ENCODE results near the gene MBTPS1.
A peak's percentile ranks its signal among the peaks of the same experiment; 100 is the strongest.
"Not testable (repeated sequence)": the region's sequence is repeated elsewhere in the genome, so short reads cannot be mapped to it uniquely, and the experiment has no call there.

MBTPS1 gene

GRCh38 chr16:84137287-84137686 lies 20.5 kb upstream of the MBTPS1 start:
- no peak for DNase-seq (ENCODE audit: low read depth)

GRCh38 chr16:84136331-84137125 lies 19.8 kb upstream of the MBTPS1 start:
- DNase-seq (ENCODE audit: low read depth): no peak

GRCh38 chr16:84132527-84133285 lies 16.0 kb upstream of the MBTPS1 start:
- DNase-seq (ENCODE audit: low read depth): no peak

DNA sequence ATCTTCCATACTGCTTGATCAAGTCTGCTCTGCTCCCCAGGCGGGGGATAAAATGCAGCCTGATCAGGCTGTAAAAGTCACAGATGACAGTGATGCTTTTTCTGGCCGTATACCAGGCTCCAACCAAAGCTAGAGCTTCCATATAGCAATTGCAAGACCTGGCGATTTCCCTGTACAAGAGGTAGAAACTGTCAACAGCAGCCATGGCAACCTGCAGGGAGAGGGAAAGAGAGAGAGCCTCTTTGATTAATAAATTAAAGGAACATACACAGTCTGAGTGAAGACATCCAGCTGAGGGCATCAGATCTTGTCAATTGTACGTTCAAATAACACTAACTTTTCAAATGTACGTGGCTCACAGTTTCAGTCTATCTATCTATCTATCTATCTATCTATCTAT lies 14.4 kb upstream of the MBTPS1 start:
- no peak for DNase-seq (ENCODE audit: low read depth)

DNA sequence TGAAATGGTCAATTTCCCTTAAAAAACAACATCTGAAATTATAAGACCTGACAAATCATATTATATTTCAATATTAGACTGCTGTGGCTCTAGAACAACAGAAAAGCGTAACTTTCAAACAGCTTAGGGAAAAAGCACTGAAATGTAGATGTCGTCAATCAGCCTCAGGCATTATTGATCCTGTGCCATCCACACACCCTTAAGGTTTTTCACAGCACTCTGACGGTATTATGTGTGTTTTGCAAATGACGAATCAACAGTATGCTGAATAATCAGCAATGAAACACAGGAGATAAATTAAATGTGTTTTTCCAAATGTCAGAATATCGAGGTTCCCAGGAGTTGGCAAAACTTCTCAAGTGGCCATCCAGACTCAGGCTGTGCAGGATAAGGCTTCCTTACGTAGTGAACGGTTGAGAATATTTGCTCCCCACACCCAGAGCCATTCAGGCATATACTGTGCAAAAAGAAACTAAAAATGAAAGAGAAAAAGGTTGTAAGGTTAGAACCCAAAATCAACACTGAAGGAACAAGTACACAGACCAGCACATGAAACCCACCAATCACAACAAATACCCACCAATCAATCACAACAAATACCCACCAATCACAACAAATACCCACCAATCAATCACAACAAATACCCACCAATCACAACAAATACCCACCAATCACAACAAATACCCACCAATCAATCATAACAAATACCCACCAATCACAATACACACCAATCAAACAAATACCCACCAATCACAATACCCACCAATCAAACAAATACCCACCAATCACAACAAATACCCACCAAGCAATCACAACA lies 7.7 kb upstream of the MBTPS1 start:
- no peak for DNase-seq (ENCODE audit: low read depth)

DNA sequence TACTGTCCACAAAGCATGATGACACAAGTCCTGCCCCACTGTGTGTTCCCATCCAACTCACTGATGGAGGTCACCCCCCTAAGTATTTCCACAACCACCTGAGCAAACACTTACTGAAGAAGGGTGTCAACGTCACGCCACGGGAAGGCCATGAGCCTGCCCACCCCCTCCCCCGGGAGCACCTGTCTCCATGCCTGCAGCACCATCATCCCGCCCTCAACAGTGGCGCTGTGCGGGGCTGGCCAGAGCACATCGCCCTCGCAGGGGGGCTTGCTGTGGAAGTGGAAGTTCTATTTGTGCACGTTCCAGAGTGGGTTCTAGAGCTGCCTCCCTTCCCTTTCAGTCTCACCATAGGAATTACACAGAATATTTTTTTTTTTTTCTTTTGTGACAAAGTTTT lies 4.3 kb upstream of the MBTPS1 start:
- DNase-seq (ENCODE audit: low read depth): no peak

DNA sequence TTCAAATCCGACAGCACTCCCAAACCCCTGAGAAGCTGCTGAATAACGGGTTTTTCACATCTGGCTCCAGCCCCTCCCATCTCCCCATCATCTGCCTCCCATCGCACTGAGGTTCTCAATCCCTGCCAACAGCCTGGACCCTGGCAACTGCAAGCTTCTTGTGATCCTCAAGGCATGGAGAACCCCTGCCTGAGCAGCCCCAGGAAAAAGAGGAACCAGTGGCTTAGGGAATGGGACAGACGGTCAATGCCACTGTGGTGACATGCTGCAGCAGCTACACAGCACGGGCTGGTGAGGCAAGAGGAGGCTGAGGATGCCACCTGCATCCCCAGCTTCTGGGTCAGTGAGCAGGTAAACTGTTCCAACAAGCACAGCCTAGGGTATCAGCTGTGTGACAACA lies 3.3 kb upstream of the MBTPS1 start:
- DNase-seq (ENCODE audit: low read depth): no peak

- DNase-seq (ENCODE audit: low read depth): no peak
Measured at GRCh38 chr16:84119368-84119767, 2.6 kb upstream of the MBTPS1 start.

- not testable (repeated sequence) for DNase-seq (ENCODE audit: low read depth)
Measured at GRCh38 chr16:84118315-84118714, 1.6 kb upstream of the MBTPS1 start.

DNA sequence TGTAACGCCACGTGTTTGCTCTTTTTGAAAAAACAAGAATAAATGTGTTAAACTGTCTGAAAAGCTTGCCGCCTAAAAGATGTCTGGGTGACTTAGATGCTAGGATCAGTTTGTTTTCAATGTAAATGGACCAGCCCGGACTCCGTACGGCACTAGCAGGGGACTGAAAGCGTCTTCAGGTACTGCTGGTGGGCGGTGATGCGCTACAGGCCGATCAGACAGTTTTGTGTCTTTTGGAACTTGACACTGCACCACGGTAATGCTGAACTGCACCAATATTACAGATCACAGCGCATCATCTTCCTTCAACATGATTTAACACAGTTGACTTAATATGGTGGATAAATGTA lies 727 bp upstream of the MBTPS1 start:
- no peak for DNase-seq (ENCODE audit: low read depth)

- DNase-seq (ENCODE audit: low read depth): no peak
Measured at GRCh38 chr16:84115919-84116719, 623 bp downstream of the MBTPS1 start.

DNA sequence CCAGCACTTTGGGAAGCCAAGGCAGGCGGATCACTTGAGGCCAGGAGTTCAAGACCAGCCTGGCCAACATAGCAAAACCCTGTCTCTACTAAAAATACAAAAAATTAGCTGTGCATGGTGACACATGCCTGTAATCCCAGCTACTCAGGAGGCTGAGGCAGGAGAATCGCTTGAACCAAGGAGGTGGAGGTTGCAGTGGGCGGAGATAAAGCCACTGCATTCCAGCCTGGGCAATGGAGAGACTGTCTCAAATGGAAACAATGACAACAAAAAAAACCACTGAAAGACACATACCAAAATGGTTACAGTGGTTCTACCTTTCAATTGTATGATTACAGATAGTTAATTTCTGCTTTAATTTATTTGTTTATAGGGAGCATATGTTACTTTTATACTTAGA lies 4.8 kb downstream of the MBTPS1 start:
- DNase-seq (ENCODE audit: low read depth): peak; percentile 31

GRCh38 chr16:84111525-84111924 lies 5.2 kb downstream of the MBTPS1 start:
- no peak for DNase-seq (ENCODE audit: low read depth)

- DNase-seq (ENCODE audit: low read depth): no peak
Measured at GRCh38 chr16:84110527-84110926, 6.2 kb downstream of the MBTPS1 start.

- no peak for DNase-seq (ENCODE audit: low read depth)
Measured at GRCh38 chr16:84109598-84110335, 7.0 kb downstream of the MBTPS1 start.

DNA sequence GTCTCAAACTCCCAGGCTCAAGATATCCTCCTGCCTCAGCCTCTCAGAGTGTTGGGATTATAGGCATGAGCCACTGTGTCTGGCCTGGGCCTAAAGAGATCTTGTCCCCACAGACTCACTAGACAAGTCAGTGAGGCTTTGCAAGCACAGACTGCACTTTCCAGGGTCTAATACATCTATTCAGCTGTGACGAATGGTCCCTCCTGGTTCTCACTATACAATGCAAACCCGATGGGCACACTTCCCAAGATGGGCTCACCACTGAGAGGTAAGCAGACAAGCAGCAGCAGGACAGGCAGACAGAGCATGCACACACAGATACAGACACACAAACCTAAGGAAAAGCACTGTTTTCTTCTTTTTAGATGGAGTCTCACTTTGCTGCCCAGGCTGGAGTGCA lies 8.8 kb downstream of the MBTPS1 start:
- no peak for DNase-seq (ENCODE audit: low read depth)

GRCh38 chr16:84105948-84106740 lies 10.6 kb downstream of the MBTPS1 start:
- no peak for DNase-seq (ENCODE audit: low read depth)

DNA sequence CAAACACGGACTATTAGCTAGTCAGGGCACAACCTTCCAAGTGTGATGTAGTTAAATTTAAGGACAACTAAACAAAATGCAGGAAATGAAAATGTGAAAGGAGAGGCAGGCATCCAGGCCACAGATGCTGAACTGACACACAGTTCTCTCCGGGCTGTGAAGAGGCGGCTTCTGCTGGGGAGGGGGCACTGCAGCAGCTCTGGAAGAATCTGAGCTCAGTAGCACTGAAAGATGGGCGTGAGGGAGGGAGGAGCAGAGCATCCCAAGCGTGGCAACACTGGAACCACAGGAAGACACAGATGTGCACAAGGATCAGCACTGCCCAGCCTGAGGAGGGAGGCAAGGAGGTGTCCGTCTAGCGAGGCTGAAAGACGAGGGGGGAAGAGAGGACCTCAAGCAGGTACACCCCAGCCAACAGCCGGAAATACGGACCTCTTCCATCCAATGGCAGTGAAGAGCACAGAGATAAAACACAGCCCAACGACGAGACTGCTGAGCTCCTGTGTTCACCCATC lies 11.4 kb downstream of the MBTPS1 start:
- DNase-seq (ENCODE audit: low read depth): no peak

DNA sequence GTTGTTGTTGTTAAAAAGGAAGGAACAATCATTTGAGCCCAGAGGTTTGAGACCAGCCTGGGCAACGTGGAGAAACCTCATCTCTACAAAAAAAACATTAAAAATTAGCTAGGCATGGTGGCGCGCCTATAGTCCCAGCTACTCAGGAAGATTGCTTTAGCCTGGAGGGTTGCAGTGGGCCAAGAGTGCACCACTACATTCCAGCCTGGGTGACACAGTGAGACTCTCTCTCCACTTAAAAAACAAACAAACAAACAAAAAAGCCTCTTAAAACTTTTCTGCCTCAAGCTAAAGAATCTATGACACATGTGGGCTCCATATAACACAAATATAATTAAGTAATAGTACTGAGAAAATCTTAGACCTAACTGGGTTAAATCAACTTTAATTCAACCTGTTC lies 12.5 kb downstream of the MBTPS1 start:
- DNase-seq (ENCODE audit: low read depth): no peak

DNA sequence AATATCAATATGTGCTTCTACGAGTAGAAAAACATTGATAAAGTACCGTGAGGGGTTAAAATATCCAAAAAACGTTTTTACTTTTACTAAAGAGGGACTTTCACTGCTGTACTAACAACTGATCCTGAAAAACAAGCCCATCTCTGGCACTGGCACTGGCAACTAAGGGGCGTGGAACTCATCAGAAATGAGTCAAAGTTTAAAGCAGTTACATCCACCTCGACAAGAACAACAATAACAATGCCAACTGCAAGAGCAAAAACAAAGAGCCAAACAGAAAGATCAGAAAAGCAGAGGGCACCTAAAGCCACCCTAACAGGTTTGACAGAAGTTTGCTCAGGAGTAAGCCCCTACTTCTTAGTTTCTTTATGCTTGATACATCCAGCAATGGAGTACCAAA lies 13.1 kb downstream of the MBTPS1 start:
- no peak for DNase-seq (ENCODE audit: low read depth)

Data from activated T-cell treated with anti-CD3 and anti-CD28 coated beads for 48 hours (primary cell).